HK-2 (cell line): ENCODE data around the gene LGR4.
"Not testable (repeated sequence)": the region's sequence is repeated elsewhere in the genome, so short reads cannot be mapped to it uniquely, and the experiment has no call there.

ENCODE experiments used
- DNase-seq: peaks from one replicate; pipeline ENCODE4 v3.0.0-alpha.2; 2018; ENCODE audit not compliant: unreplicated experiment

LGR4 gene

GRCh38 chr11:27348340-27348873 is 124.2 kb downstream of the LGR4 start:
- DNase-seq, result no peak

- DNase-seq, result no peak
These were observed 124.9 kb downstream of the LGR4 start for GRCh38 chr11:27347359-27348339.

- DNase-seq, result no peak
These were observed 132.6 kb downstream of the LGR4 start for GRCh38 chr11:27339941-27340340.

- DNase-seq, result not testable (repeated sequence)
These were observed 137.8 kb downstream of the LGR4 start for GRCh38 chr11:27334764-27335163.

- DNase-seq, result no peak
These were observed 140.6 kb downstream of the LGR4 start for GRCh38 chr11:27331981-27332380.

GRCh38 chr11:27330633-27331270 is 141.8 kb downstream of the LGR4 start:
- DNase-seq, result no peak

GRCh38 chr11:27329867-27330632 is 142.5 kb downstream of the LGR4 start:
- DNase-seq, result no peak

- DNase-seq, result no peak
These were observed 144.0 kb downstream of the LGR4 start for GRCh38 chr11:27328614-27329013.

GRCh38 chr11:27327064-27327463 is 145.5 kb downstream of the LGR4 start:
- DNase-seq, result not testable (repeated sequence)

- not testable (repeated sequence) for DNase-seq
These were observed 150.4 kb downstream of the LGR4 start for GRCh38 chr11:27322196-27322595.

- DNase-seq, result not testable (repeated sequence)
These were observed 151.2 kb downstream of the LGR4 start for GRCh38 chr11:27321340-27321739.

GRCh38 chr11:27319072-27319471 is 153.5 kb downstream of the LGR4 start:
- DNase-seq, result no peak

- peak; percentile 3 for DNase-seq
These were observed 154.8 kb downstream of the LGR4 start for GRCh38 chr11:27317751-27318150.
